Stomach (tissue), 4 donors: ENCODE measurements around the gene POLA1.

Experiments used
- CTCF ChIP-seq, 7 experiments: fragments of 450-650 bp in 4 of 7; fragments of 200-600 bp in 3 of 7; sonication (generic) in 3 of 7; IDR thresholded peaks; one replicate each; pipeline ENCODE4 v1.5.1; 2016 to 2019; ENCODE audit warnings: antibody characterized with exemption in 7 of 7, control low read depth in 2 of 7, mild to moderate bottlenecking in 1 of 7
- POLR2AphosphoS5 ChIP-seq, 3 donors: sonication (generic); formaldehyde crosslinking; IDR thresholded peaks; one replicate each; pipeline ENCODE4 v1.6.1; 2016; ENCODE audit warnings: antibody characterized with exemption in 3 of 3

- TF ChIP-seq CTCF (IDR thresholded peaks at IDR 0.05) (no peak), POLR2AphosphoS5 (IDR thresholded peaks at IDR 0.05) (no peak)
These were observed 35.9 kb upstream of the POLA1 start for GRCh38 chrX:24657671-24658386.
